ENCODE measurements around the gene C8G. TPM values are rescaled to one million over a fixed set of nuclear protein-coding genes. Genes with fewer than 3 reads are reported as not detected.

C8G gene
- total RNA-seq, 2 experiments from 2014 or later: 0.90 TPM; not detected in 1

DNA sequence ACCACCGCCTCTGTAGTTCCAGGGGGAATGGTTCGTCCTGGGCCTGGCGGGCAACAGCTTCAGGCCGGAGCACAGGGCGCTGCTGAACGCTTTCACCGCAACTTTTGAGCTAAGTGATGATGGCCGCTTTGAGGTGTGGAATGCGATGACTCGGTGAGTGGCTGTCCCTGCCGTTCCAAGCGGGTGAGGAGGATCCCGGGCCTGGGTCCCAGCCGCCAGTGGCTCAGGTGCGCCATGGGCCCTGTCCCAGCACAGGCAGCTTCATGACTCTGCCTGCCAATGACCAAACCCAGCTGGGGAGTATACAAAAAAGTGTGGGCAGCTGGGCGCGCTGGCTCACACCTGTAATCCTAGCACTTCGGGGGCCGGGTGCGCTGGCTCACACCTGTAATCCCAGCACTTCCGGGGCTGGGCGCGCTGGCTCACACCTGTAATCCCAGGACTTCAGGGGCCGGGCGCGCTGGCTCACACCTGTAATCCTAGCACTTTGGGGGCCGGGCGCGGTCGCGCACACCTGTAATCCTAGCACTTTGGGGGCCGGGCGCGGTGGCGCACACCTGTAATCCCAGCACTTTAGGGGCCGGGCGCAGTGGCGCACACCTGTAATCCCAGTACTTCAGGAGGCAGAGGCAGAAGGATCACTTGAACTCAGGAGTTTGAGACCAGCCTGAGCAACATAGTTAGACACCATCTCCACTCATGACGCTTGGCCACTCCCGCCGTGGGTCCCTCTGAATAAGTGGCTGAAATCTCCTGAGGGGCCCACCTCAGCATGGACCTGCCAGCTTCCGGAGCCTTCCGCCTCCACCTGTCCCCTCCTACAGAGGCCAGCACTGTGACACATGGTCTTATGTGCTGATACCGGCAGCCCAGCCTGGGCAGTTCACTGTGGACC is 8.1 kb downstream of the C8G start:
- peaks cover 3% of the 10 kb centered on the region for H3K36me3 Mint-ChIP-seq
- H3K27me3 Mint-ChIP-seq: no peaks in the 10 kb centered on the region
- DNase-seq: no peak
- H3K27ac Mint-ChIP-seq: no peak overlapping the region
- H3K4me1 Mint-ChIP-seq: peaks cover 3% of the 10 kb centered on the region
- H3K4me3 Mint-ChIP-seq: no peak overlapping the region
- no peaks in the 10 kb centered on the region for H3K9me3 Mint-ChIP-seq

- H3K4me1 Mint-ChIP-seq: peaks cover 3% of the 10 kb centered on the region
- H3K27ac Mint-ChIP-seq: no peak overlapping the region
- peaks cover 3% of the 10 kb centered on the region for H3K36me3 Mint-ChIP-seq
- DNase-seq: no peak
- H3K9me3 Mint-ChIP-seq: no peaks in the 10 kb centered on the region
- H3K27me3 Mint-ChIP-seq: no peaks in the 10 kb centered on the region
- no peak overlapping the region for H3K4me3 Mint-ChIP-seq
Observed at GRCh38 chr9:136953771-136954269, 8.8 kb downstream of the C8G start.

- Mint-ChIP-seq H3K9me3 (no peaks in the 10 kb centered on the region), H3K4me1 (no peaks in the 10 kb centered on the region), H3K27me3 (no peaks in the 10 kb centered on the region), H3K27ac (no peak overlapping the region), H3K4me3 (no peak overlapping the region), H3K36me3 (peaks cover 3% of the 10 kb centered on the region)
- no peak for DNase-seq
Observed at GRCh38 chr9:136954270-136955083, 9.4 kb downstream of the C8G start.

DNA sequence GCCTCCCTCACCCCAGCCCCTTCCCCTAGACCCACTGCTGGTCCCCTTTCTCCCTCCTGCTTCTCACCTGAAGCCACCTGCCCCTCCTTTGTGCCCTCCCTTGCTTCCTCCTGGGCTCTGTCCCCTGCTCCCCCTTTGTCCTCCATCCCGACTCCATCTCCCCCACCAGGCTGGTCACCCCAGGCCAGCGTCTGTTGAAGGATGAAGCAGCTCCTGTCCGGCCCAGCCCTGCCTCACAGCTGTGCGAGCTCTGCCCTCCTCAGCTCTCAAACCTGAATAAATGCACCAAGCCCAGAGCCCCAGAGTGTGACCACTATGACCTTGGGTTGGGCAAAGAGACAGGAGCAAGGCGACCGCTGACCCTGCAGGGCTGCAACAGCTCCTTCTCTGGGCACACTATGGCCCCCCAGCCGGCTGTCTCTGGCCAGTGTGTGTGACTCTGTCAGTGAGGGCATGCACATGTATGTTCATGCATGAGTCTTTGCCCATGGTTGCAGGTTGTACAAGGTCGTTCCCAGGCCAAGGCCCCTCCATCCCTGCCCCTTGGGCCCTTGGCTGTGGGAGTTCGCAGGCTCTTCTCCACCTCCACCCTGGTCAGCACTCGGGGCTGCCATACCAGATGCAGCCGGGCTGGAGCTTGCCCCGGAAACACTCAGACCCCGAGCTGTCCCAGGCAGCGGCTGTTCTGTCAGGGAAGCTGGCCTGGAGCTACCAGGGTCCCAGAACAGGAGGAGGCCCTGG is 10.3 kb downstream of the C8G start:
- DNase-seq: no peak

DNA sequence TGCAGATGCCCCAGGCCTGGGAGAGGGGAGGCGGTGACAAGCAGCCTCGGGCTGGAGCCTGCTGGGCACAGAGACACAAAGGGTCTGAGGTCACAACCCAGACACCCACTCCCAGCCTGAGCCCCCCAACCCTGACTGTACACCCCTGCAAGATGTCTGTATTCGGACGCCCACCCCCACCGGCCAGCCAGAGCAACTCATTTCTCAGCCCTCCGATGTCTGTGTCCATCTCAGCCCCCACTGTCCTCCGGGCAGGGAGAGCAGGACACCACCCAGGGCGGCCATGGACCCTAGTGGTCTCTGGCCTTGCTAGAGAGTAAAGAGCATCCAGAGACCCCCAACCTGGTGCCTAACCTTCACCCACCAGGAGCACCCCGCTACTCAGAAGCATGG is 10.9 kb downstream of the C8G start:
- H3K9me3 Mint-ChIP-seq: no peaks in the 10 kb centered on the region
- peaks cover 3% of the 10 kb centered on the region for H3K36me3 Mint-ChIP-seq
- H3K4me1 Mint-ChIP-seq: peaks cover 5% of the 10 kb centered on the region
- H3K27ac Mint-ChIP-seq: no peak overlapping the region
- no peak for DNase-seq
- H3K27me3 Mint-ChIP-seq: no peaks in the 10 kb centered on the region
- H3K4me3 Mint-ChIP-seq: no peak overlapping the region

More for the DNA sequence above, 10.3 kb downstream of the C8G start:
- Mint-ChIP-seq H3K9me3 (no peaks in the 10 kb centered on the region), H3K4me1 (peaks cover 5% of the 10 kb centered on the region), H3K27me3 (no peaks in the 10 kb centered on the region), H3K36me3 (peaks cover 3% of the 10 kb centered on the region), H3K4me3 (no peak overlapping the region), H3K27ac (no peak overlapping the region)

- Mint-ChIP-seq H3K9me3 (no peaks in the 10 kb centered on the region), H3K36me3 (peaks cover 3% of the 10 kb centered on the region), H3K4me1 (peaks cover 5% of the 10 kb centered on the region), H3K4me3 (no peak overlapping the region), H3K27me3 (no peaks in the 10 kb centered on the region), H3K27ac (no peak overlapping the region)
- DNase-seq: no peak
Observed at GRCh38 chr9:136956604-136957003, 11.6 kb downstream of the C8G start.

- peaks cover 5% of the 10 kb centered on the region for H3K4me1 Mint-ChIP-seq
- peaks cover 3% of the 10 kb centered on the region for H3K36me3 Mint-ChIP-seq
- no peaks in the 10 kb centered on the region for H3K9me3 Mint-ChIP-seq
- H3K27me3 Mint-ChIP-seq: no peaks in the 10 kb centered on the region
- no peak for DNase-seq
- no peak overlapping the region for H3K4me3 Mint-ChIP-seq
- H3K27ac Mint-ChIP-seq: no peak overlapping the region
Observed at GRCh38 chr9:136957461-136957860, 12.4 kb downstream of the C8G start.

DNA sequence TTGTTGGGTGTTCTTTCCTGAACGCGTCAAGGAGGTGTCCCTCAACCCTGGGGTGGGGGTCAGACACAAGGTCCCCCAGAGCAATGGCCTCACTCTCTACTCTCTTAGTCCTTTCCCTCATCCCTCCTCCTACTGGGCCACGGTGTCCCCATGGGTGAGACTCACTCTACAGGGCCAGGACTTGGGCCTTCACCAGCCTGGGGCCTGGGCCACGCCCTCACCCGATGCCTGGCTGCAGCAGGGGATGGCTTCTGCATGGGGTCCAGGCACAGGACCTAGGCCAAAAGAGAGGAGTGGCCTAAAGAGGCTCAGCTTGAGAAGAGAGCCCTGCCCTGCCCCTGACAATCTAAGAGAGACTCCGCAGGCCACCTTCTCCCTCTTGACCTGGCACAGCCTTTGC is 12.9 kb downstream of the C8G start:
- DNase-seq: no peak
- H3K4me1 Mint-ChIP-seq: peaks cover 5% of the 10 kb centered on the region
- no peak overlapping the region for H3K27ac Mint-ChIP-seq
- no peaks in the 10 kb centered on the region for H3K27me3 Mint-ChIP-seq
- no peak overlapping the region for H3K4me3 Mint-ChIP-seq
- no peaks in the 10 kb centered on the region for H3K9me3 Mint-ChIP-seq
- peaks cover 3% of the 10 kb centered on the region for H3K36me3 Mint-ChIP-seq

DNA sequence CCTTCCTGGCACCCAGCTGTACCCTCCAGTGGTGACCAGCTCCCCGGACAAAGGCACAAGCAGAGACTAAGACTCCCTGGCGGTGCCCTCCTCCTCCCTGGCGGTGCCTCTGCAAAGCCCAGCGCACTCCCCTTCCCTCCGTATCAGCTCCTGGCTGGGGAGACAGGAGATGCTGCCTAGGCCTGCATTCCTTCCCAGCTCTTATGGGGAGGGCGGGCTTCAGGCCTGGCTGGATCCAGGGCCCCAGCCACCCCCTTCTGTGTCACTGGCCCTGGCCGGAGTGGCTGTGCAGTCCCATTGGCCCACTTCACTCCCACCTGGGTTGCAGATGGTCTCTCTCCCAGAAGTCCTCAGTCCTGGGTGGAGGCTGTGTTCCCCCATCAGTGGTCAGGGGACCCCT is 13.4 kb downstream of the C8G start:
- no peak for DNase-seq
- Mint-ChIP-seq H3K36me3 (peaks cover 3% of the 10 kb centered on the region), H3K9me3 (no peaks in the 10 kb centered on the region), H3K4me3 (no peak overlapping the region), H3K4me1 (peaks cover 5% of the 10 kb centered on the region), H3K27me3 (no peaks in the 10 kb centered on the region), H3K27ac (no peak overlapping the region)

DNA sequence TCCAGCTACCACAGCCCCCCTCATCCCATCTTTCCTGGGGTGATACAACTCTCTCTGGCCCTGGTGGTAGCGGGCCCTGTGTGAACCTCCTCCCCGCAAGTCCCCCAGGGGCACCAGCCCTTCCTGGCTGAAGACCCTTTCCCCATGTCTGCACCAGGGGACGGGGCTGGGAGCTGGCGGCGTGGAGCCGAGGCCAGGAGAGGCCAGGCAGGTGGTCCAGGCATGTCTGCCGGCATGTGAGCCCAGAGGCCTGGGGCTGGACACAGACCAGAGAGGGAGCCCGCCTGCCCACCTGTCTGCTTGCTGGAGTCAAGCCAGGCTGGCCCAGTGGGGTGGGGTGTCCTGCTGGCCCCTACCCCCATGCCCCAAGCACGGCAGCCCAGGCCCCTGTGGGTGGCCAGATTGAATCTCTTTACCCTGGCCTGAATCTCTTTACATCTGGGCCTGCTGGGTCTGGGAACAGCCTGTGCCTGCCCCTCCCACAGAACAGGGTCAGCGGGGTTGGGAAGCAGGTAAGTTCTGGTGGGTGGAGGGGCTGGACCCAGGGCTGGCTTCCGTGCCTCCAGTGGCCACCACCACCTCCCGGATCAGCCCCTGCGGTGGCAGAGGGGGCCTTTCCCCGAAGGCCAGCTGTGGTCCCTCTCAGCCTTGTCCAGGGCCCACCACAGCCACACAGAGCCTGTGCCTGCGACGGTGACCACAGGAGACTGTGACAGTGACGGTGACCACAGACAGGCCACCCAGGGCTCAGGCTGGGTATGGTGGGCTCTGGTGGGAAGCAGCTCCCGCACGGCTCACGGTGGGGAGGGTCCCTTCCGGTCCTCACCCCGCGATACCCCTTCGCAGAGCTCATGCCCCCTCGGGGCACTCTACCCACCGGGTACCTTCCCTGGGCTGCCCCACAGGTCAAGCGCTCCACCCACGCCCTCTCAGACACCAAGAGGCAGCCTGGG is 14.1 kb downstream of the C8G start:
- H3K4me3 Mint-ChIP-seq: no peak overlapping the region

GRCh38 chr9:136960212-136960937 is 15.3 kb downstream of the C8G start:
- Mint-ChIP-seq H3K4me3 (no peak overlapping the region), H3K36me3 (peaks cover 3% of the 10 kb centered on the region), H3K4me1 (peaks cover 5% of the 10 kb centered on the region), H3K27ac (no peak overlapping the region), H3K27me3 (no peaks in the 10 kb centered on the region), H3K9me3 (no peaks in the 10 kb centered on the region)
- no peak for DNase-seq

More for the DNA sequence above, 14.1 kb downstream of the C8G start:
- Mint-ChIP-seq H3K4me1 (peaks cover 5% of the 10 kb centered on the region), H3K27me3 (no peaks in the 10 kb centered on the region), H3K9me3 (no peaks in the 10 kb centered on the region), H3K27ac (no peak overlapping the region), H3K36me3 (peaks cover 3% of the 10 kb centered on the region)
- DNase-seq: no peak

GRCh38 chr9:136960938-136961275 is 15.9 kb downstream of the C8G start:
- no peak for DNase-seq
- Mint-ChIP-seq H3K27ac (no peak overlapping the region), H3K27me3 (no peaks in the 10 kb centered on the region), H3K36me3 (peaks cover 3% of the 10 kb centered on the region), H3K4me3 (no peak overlapping the region), H3K4me1 (peaks cover 9% of the 10 kb centered on the region), H3K9me3 (no peaks in the 10 kb centered on the region)

DNA sequence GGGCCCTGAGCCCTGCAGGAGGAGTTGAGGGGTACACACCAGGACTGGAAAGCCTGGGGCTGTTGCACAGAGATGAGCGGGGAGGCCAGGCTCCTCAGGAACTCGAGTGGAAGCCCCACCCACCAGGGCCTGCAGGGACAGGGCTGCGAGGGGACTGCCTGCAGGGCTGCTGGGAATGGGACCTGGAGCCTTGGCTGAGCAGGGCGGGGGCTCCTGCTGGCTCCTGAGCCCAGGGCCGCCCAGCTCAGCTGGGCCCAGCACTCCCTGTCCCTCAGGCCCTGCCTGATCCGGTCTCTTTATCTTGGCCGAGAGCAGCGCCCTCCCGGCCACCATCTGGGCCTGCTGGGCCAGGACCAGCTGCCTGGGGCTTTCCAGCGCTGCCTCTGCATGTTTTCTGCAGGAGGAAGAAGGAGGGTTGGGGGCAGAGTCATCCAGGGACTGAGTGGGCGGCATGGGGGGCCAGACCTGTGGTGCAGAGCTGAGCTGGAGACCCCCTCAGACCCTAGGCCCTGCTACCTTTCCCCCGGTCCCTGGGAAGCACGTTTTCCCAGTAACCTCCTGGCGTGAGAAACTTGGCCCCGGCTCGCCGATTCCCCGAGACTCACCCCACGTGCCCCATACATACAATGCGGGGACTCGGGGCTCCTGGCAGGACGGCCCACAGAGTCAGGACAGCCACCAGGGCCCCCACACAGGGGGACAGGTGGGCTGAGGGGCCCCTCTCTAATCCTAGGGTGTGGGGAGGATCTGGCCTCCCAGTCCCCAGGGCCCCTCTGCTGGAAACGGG is 16.4 kb downstream of the C8G start:
- peaks cover 2% of the 10 kb centered on the region for H3K36me3 Mint-ChIP-seq
- no peak overlapping the region for H3K4me3 Mint-ChIP-seq
- peaks cover 15% of the 10 kb centered on the region for H3K4me1 Mint-ChIP-seq
- no peaks in the 10 kb centered on the region for H3K9me3 Mint-ChIP-seq
- DNase-seq: no peak
- no peak overlapping the region for H3K27ac Mint-ChIP-seq
- H3K27me3 Mint-ChIP-seq: no peaks in the 10 kb centered on the region
